K562 (cell line): ENCODE measurements around the gene CRAMP1. TPM values are rescaled to one million over a fixed set of nuclear protein-coding genes. Genes with fewer than 3 reads are reported as not detected.

Experiments used
- DIDO1 ChIP-seq: fragments of 450-650 bp; IDR thresholded peaks from 2 replicates; pipeline ENCODE4 v1.6.1; 2016; ENCODE audit warnings: low read depth, missing biosample characterization, missing genetic modification characterization
- HBP1 ChIP-seq: fragments of 450-650 bp; formaldehyde crosslinking; IDR thresholded peaks from 2 replicates; pipeline ENCODE4 v1.4.0; 2022; ENCODE audit warnings: missing genetic modification characterization
- HDAC6 ChIP-seq: IDR thresholded peaks from 2 replicates; pipeline ENCODE4 v1.6.1; 2012; ENCODE audit warnings: low read depth, mild to moderate bottlenecking, control low read depth, inconsistent platforms, low read length, moderate library complexity
- HMGXB4 ChIP-seq: sonication (generic); formaldehyde crosslinking; IDR thresholded peaks from 2 replicates; pipeline ENCODE4 v1.8.1; 2023; ENCODE audit warnings: mild to moderate bottlenecking, missing genetic modification reagents
- KLF10 ChIP-seq: fragments of 250-450 bp; sonication (Bioruptor Pico); IDR thresholded peaks from 2 replicates; pipeline ENCODE4 v1.6.1; 2021; ENCODE audit warnings: matching md5 sums
- MEIS2 ChIP-seq: fragments of 450-650 bp; IDR thresholded peaks from 2 replicates; pipeline ENCODE4 v1.6.1; 2014; ENCODE audit warnings: mild to moderate bottlenecking; ENCODE audit not compliant: partially characterized antibody
- MTA3 ChIP-seq: fragments of 450-650 bp; formaldehyde crosslinking; IDR thresholded peaks from 2 replicates; pipeline ENCODE4 v1.6.1; 2017; ENCODE audit warnings: mild to moderate bottlenecking, borderline replicate concordance
- MYBL2 ChIP-seq, 2 experiments: fragments of 450-650 bp in 1 of 2; sonication (generic) in 1 of 2; formaldehyde crosslinking in 1 of 2; IDR thresholded peaks; 2 replicates each; pipeline versions ENCODE4 v1.6.1 to v1.8.1; 2017 to 2022; ENCODE audit warnings: borderline replicate concordance in 1 of 2, inconsistent platforms in 1 of 2, low read depth in 1 of 2, mild to moderate bottlenecking in 1 of 2, missing genetic modification reagents in 1 of 2, moderate library complexity in 1 of 2
- MYNN ChIP-seq, 2 experiments: sonication (generic); formaldehyde crosslinking in 1 of 2; IDR thresholded peaks; 2 replicates each; pipeline versions ENCODE4 v1.5.0 to v1.6.1; 2016 to 2020; ENCODE audit warnings: antibody characterized with exemption in 1 of 2, missing genetic modification reagents in 1 of 2
- NR1H2 ChIP-seq: sonication (generic); formaldehyde crosslinking; IDR thresholded peaks from 2 replicates; pipeline ENCODE4 v1.4.0; 2020; ENCODE audit warnings: mild to moderate bottlenecking, missing genetic modification reagents
- PTRF ChIP-seq: fragments of 450-650 bp; IDR thresholded peaks from 2 replicates; pipeline ENCODE4 v1.6.1; 2016; ENCODE audit warnings: mild to moderate bottlenecking, missing genetic modification characterization, missing compliant biosample characterization
- RBBP5 ChIP-seq: fragments of 200-600 bp; sonication (generic); IDR thresholded peaks from 2 replicates; pipeline ENCODE4 v1.6.1; 2012; ENCODE audit warnings: borderline replicate concordance, mild to moderate bottlenecking, low read length, control low read depth, inconsistent platforms; ENCODE audit not compliant: insufficient read depth, poor library complexity, severe bottlenecking
- RFX1 ChIP-seq: fragments of 450-650 bp; IDR thresholded peaks from 2 replicates; pipeline ENCODE4 v1.6.1; 2016; ENCODE audit warnings: mild to moderate bottlenecking, moderate library complexity
- SAP30 ChIP-seq: fragments of 200-600 bp; sonication (generic); IDR thresholded peaks from 2 replicates; pipeline ENCODE4 v1.6.1; 2012; ENCODE audit warnings: borderline replicate concordance, low read depth, mild to moderate bottlenecking, moderate library complexity, low read length, control low read depth, inconsistent platforms; ENCODE audit not compliant: insufficient read depth, poor library complexity, severe bottlenecking
- SIN3B ChIP-seq: fragments of 450-650 bp; IDR thresholded peaks from 2 replicates; pipeline ENCODE4 v1.6.1; 2017; ENCODE audit warnings: low read depth, mild to moderate bottlenecking, moderate library complexity
- TBP ChIP-seq: optimal IDR thresholded peaks from 2 replicates; pipeline ENCODE3; 2011; ENCODE audit warnings: low read depth, low read length, improper control_type of control experiment
- ZNF140 ChIP-seq: fragments of 250-450 bp; sonication (Bioruptor Pico); IDR thresholded peaks from 2 replicates; pipeline ENCODE4 v1.8.0; 2021; ENCODE audit warnings: moderate library complexity, mild to moderate bottlenecking, inconsistent platforms
- ZNF609 ChIP-seq: sonication (generic); formaldehyde crosslinking; IDR thresholded peaks from 2 replicates; pipeline ENCODE4 v1.8.1; 2023; ENCODE audit warnings: missing genetic modification reagents, mild to moderate bottlenecking, borderline replicate concordance
- ZNF707 ChIP-seq: fragments of 250-450 bp; sonication (Bioruptor Pico); conservative IDR thresholded peaks from 2 replicates; pipeline ENCODE4 v1.8.0; 2022; ENCODE audit warnings: inconsistent platforms, mild to moderate bottlenecking, moderate library complexity
- polyA plus RNA-seq, 8 experiments: library from polyadenylated mRNA; depleted of rRNA in 4 of 8; stranded (reverse) in 5 of 8; unstranded in 3 of 8; fragments of >200 nt; fragmentation: Nextera tagmentation in 2 of 8; fragmentation: Illumina TruSeq in 1 of 8; extraction: Ambion mirVana in 2 of 8; extraction: Trizol in 1 of 8; gene quantifications; 2 replicates each; pipeline versions ENCODE4 v1.2.1 to v1.2.3, GENCODE V29; 2011 to 2014; ENCODE audit warnings: inconsistent platforms in 1 of 8, missing spikeins in 1 of 8
- total RNA-seq, 7 experiments: library from RNA; depleted of rRNA in 6 of 7; stranded (reverse); fragments of >200 nt in 6 of 7; fragmentation: Illumina TruSeq in 2 of 7; extraction: Trizol in 2 of 7; gene quantifications; 2 replicates each; pipeline versions ENCODE4 v1.2.1 to v1.2.3, GENCODE V29; 2011 to 2021; ENCODE audit warnings: low replicate concordance in 1 of 7

The CRAMP1 gene
- total and polyA plus RNA-seq, 9 of the 15 experiments (the other 6 are each of a cell fraction or from before 2014, with no cell fraction given), result 0.52 to 20.8 (median 7.5) TPM

- TF ChIP-seq HBP1 (CRISPR knock-in tag) (0 out of 2 replicates have a peak, but pooled peaks have one; percentile 35), ZNF707 (CRISPR knock-in tag) (no peak), MTA3 (peak; percentile 96), SIN3B (peak; percentile 87), ZNF609 (CRISPR knock-in tag) (no peak), DIDO1 (no peak; the same call in 1 of the 2 replicates), NR1H2 (CRISPR knock-in tag) (no peak), PTRF (no peak), MYBL2 (IDR thresholded peaks at IDR 0.05; ENCODE audit: low read depth) (no peak), MYBL2 (CRISPR knock-in tag; IDR thresholded peaks at IDR 0.05; ENCODE audit: borderline replicate concordance) (no peak), RFX1 (no peak), MYNN (IDR thresholded peaks at IDR 0.05) (peak; percentile 71), MYNN (CRISPR knock-in tag; IDR thresholded peaks at IDR 0.05) (no peak), HDAC6 (no peak), ZNF140 (CRISPR knock-in tag) (no peak), HMGXB4 (CRISPR knock-in tag) (peak; percentile 57; the same call in 1 of the 2 replicates), MEIS2 (peak; percentile 77), TBP (peak; percentile 76), RBBP5 (peak; percentile 94), SAP30 (peak; percentile 38), KLF10 (CRISPR knock-in tag) (no peak)
Observed at GRCh38 chr16:1705688-1706385, 93.7 kb downstream of the CRAMP1 start, which contains the start of gene MAPK8IP3 (continued).
